ENCODE measurements around the gene TRIP12. TPM values are rescaled to one million over a fixed set of nuclear protein-coding genes. Genes with fewer than 3 reads are reported as not detected.

TRIP12 gene
- total and polyA plus RNA-seq, 7 donors, result 27.5 to 297 (median 224) TPM

GRCh38 chr2:229956491-229956890 is 34.7 kb upstream of the TRIP12 start:
- Histone ChIP-seq H3K27me3 (ENCODE audit: insufficient read depth in 3 of 3, low read length in 2 of 3) (no peaks in the 10 kb centered on the region), H3K27ac (no peak overlapping the region), H3K4me3 (no peak overlapping the region), H3K9me3 (no peaks in the 10 kb centered on the region), H3K36me3 (ENCODE audit: insufficient read depth in 1 of 2, low read depth in 1 of 2) (no peaks in the 10 kb centered on the region), H3K4me1 (no peaks in the 10 kb centered on the region)
- ATAC-seq, result no peak
- 76 to 79% (median 76%) methylated on average over 3 of the region's 3 CpGs for WGBS, 3 donors
- no peak for DNase-seq
- no peak for TF ChIP-seq CTCF (IDR thresholded peaks at IDR 0.05)
- intact Hi-C loops (cut with DNase I), result no loop called here

- WGBS, 3 donors, result 76 to 82% (median 79%) methylated on average over 1 of the region's 1 CpG
- no peak for DNase-seq
Measured at GRCh38 chr2:229955663-229956062, 33.9 kb upstream of the TRIP12 start.

GRCh38 chr2:229952256-229952835 is 30.5 kb upstream of the TRIP12 start:
- intact Hi-C loops (cut with DNase I), result no loop called here
- 89 to 91% (median 90%) methylated on average over 6 of the region's 6 CpGs for WGBS, 3 donors
- Histone ChIP-seq H3K27me3 (ENCODE audit: insufficient read depth in 3 of 3, low read length in 2 of 3) (no peaks in the 10 kb centered on the region), H3K27ac (no peak overlapping the region), H3K9me3 (no peaks in the 10 kb centered on the region), H3K4me3 (no peak overlapping the region), H3K4me1 (no peaks in the 10 kb centered on the region), H3K36me3 (ENCODE audit: insufficient read depth in 1 of 2, low read depth in 1 of 2) (no peaks in the 10 kb centered on the region)
- no peak for ATAC-seq
- no peak for DNase-seq
- no peak for TF ChIP-seq CTCF (IDR thresholded peaks at IDR 0.05)

More at GRCh38 chr2:229955663-229956062, 33.9 kb upstream of the TRIP12 start:
- TF ChIP-seq CTCF (IDR thresholded peaks at IDR 0.05), result no peak
- no peaks in the 10 kb centered on the region for H3K4me1 ChIP-seq
- ATAC-seq, result no peak
- H3K9me3 ChIP-seq, result no peaks in the 10 kb centered on the region
- intact Hi-C loops (cut with DNase I), result no loop called here
- no peak overlapping the region for H3K4me3 ChIP-seq
- no peaks in the 10 kb centered on the region for H3K27me3 ChIP-seq (ENCODE audit: insufficient read depth in 3 of 3, low read length in 2 of 3)
- no peak overlapping the region for H3K27ac ChIP-seq
- no peaks in the 10 kb centered on the region for H3K36me3 ChIP-seq (ENCODE audit: insufficient read depth in 1 of 2, low read depth in 1 of 2)

- intact Hi-C loops (cut with DNase I), result no loop called here
- TF ChIP-seq CTCF (IDR thresholded peaks at IDR 0.05), result no peak
- DNase-seq (no peak), ATAC-seq (no peak)
- no peaks in the 10 kb centered on the region for H3K9me3 ChIP-seq
- H3K27me3 ChIP-seq (ENCODE audit: insufficient read depth in 3 of 3, low read length in 2 of 3), result no peaks in the 10 kb centered on the region
- no peak overlapping the region for H3K4me3 ChIP-seq
- WGBS, 3 donors, result 69 to 91% (median 87%) methylated on average over 1 of the region's 1 CpG
- no peak overlapping the region for H3K27ac ChIP-seq
- no peaks in the 10 kb centered on the region for H3K4me1 ChIP-seq
- no peaks in the 10 kb centered on the region for H3K36me3 ChIP-seq (ENCODE audit: insufficient read depth in 1 of 2, low read depth in 1 of 2)
Measured at GRCh38 chr2:229947544-229947943, 25.7 kb upstream of the TRIP12 start.

DNA sequence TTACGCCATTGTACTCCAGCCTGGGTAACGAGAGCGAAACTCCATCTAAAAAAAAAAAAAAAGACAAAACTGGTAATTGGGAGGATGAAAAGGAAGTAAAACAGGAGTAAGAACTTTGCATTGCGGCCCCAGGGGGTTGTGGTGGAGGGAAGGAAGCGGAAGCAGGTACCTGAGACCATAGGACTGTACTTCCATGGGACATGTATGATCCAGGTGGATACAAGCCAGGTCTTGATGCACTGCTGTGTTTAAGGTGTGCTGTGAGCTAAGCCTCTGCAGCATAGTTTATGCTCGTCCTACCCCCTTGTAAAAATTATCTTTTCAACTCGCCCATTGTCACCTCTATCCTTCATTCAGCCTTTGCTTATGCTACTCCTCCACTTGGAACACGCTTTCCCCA is 24.2 kb upstream of the TRIP12 start:
- Histone ChIP-seq H3K27ac (no peak overlapping the region), H3K9me3 (no peaks in the 10 kb centered on the region), H3K36me3 (ENCODE audit: insufficient read depth in 1 of 2, low read depth in 1 of 2) (no peaks in the 10 kb centered on the region), H3K27me3 (ENCODE audit: insufficient read depth in 3 of 3, low read length in 2 of 3) (no peaks in the 10 kb centered on the region), H3K4me3 (no peak overlapping the region), H3K4me1 (no peaks in the 10 kb centered on the region)
- DNase-seq (no peak), ATAC-seq (no peak)
- 95 to 98% (median 96%) methylated on average over 8 of the region's 8 CpGs for WGBS, 3 donors
- no peak for TF ChIP-seq CTCF (IDR thresholded peaks at IDR 0.05)
- intact Hi-C loops (cut with DNase I), result no loop called here

Data from psoas muscle (tissue), 8 donors.